ENCODE measurements around the gene SLC16A10.
"Not testable (repeated sequence)": the region's sequence is repeated elsewhere in the genome, so short reads cannot be mapped to it uniquely, and the experiment has no call there.

The SLC16A10 gene

GRCh38 chr6:111057074-111057752 lies 30.1 kb upstream of the SLC16A10 start:
- peak; percentile 85 for TF ChIP-seq CTCF (conservative IDR thresholded peaks at IDR 0.05; ENCODE audit: control insufficient read depth, insufficient read depth, low read depth, low read length)
- peak; percentile 54 for DNase-seq (ENCODE audit: low read depth)
- H3K4me3 ChIP-seq (ENCODE audit: control insufficient read depth, low read depth, low read length): no peak overlapping the region

GRCh38 chr6:111061508-111061907 lies 25.8 kb upstream of the SLC16A10 start:
- DNase-seq (ENCODE audit: low read depth): peak; percentile 69
- H3K4me3 ChIP-seq (ENCODE audit: control insufficient read depth, low read depth, low read length): no peak overlapping the region
- no peak for TF ChIP-seq CTCF (conservative IDR thresholded peaks at IDR 0.05; ENCODE audit: control insufficient read depth, insufficient read depth, low read depth, low read length)

GRCh38 chr6:111061985-111062384 lies 25.3 kb upstream of the SLC16A10 start:
- H3K4me3 ChIP-seq (ENCODE audit: control insufficient read depth, low read depth, low read length); DNase-seq (ENCODE audit: low read depth): not testable (repeated sequence)

GRCh38 chr6:111062860-111063259 lies 24.4 kb upstream of the SLC16A10 start:
- DNase-seq (ENCODE audit: low read depth); H3K4me3 ChIP-seq (ENCODE audit: control insufficient read depth, low read depth, low read length): not testable (repeated sequence)

- TF ChIP-seq CTCF (conservative IDR thresholded peaks at IDR 0.05; ENCODE audit: control insufficient read depth, insufficient read depth, low read depth, low read length): no peak
- H3K4me3 ChIP-seq (ENCODE audit: control insufficient read depth, low read depth, low read length): no peak overlapping the region
- no peak for DNase-seq (ENCODE audit: low read depth)
Observed at GRCh38 chr6:111068109-111068865, 19.0 kb upstream of the SLC16A10 start.

- no peak for TF ChIP-seq CTCF (conservative IDR thresholded peaks at IDR 0.05; ENCODE audit: control insufficient read depth, insufficient read depth, low read depth, low read length)
- no peak for DNase-seq (ENCODE audit: low read depth)
- no peak overlapping the region for H3K4me3 ChIP-seq (ENCODE audit: control insufficient read depth, low read depth, low read length)
Observed at GRCh38 chr6:111068866-111069234, 18.5 kb upstream of the SLC16A10 start.

- H3K4me3 ChIP-seq (ENCODE audit: control insufficient read depth, low read depth, low read length): no peak overlapping the region
- no peak for TF ChIP-seq CTCF (conservative IDR thresholded peaks at IDR 0.05; ENCODE audit: control insufficient read depth, insufficient read depth, low read depth, low read length)
- DNase-seq (ENCODE audit: low read depth): no peak
Observed at GRCh38 chr6:111069382-111070104, 17.8 kb upstream of the SLC16A10 start.
